BJ (cell line): ENCODE results near the gene NRN1. TPM values are rescaled to one million over a fixed set of nuclear protein-coding genes. Genes with fewer than 3 reads are reported as not detected.
"Not testable (repeated sequence)": the region's sequence is repeated elsewhere in the genome, so short reads cannot be mapped to it uniquely, and the experiment has no call there.

Experiments
- CTCF ChIA-PET: fragments of 350-600 bp; formaldehyde crosslinking; extraction: SDS; loops from one replicate; lab custom pipeline; 2021; ENCODE audit warnings: antibody characterized with exemption, inconsistent platforms; lab: Yijun Ruan, JAX
- POLR2A ChIA-PET: fragments of 300-600 bp; sonication (Branson Sonifier 250); formaldehyde crosslinking; extraction: SDS; loops from one replicate; lab custom pipeline; 2021; ENCODE audit warnings: antibody characterized with exemption; lab: Charles Lee
- DNase-seq: peaks from one replicate; pipeline ENCODE4 v3.0.0-alpha.2; 2011; ENCODE audit warnings: low read depth
- H3K27me3 ChIP-seq: 2 replicates; pipeline ENCODE4 v1.6.0; 2011; ENCODE audit warnings: low read length; ENCODE audit not compliant: control insufficient read depth, insufficient read depth
- H3K36me3 ChIP-seq: 2 replicates; pipeline ENCODE4 v1.5.1; 2011; ENCODE audit warnings: low read length; ENCODE audit not compliant: control insufficient read depth, insufficient read depth
- H3K4me3 ChIP-seq: 2 replicates; pipeline ENCODE4 v1.5.1; 2011; ENCODE audit warnings: low read depth, mild to moderate bottlenecking, control low read depth, low read length
- CTCF ChIP-seq: IDR thresholded peaks from 2 replicates; pipeline ENCODE4 v1.5.1; 2011; ENCODE audit warnings: low read depth, mild to moderate bottlenecking, control low read depth, inconsistent platforms, low read length, moderate library complexity; ENCODE audit not compliant: insufficient read depth
- polyA plus RNA-seq: library from polyadenylated mRNA; depleted of rRNA; stranded (reverse); fragments of >200 nt; gene quantifications from 2 replicates; pipeline ENCODE4 v1.2.3, GENCODE V29; 2011

NRN1 gene
- polyA plus RNA-seq, 1 experiment = 1.1 TPM

GRCh38 chr6:5979650-5980420 is 26.9 kb downstream of the NRN1 start:
- no peak for DNase-seq
- Histone ChIP-seq H3K4me3 (no peak overlapping the region), H3K36me3 (no peaks in the 10 kb centered on the region), H3K27me3 (no peaks in the 10 kb centered on the region)
- no peak for TF ChIP-seq CTCF
- ChIA-PET CTCF (no interaction called here), POLR2A (no interaction called here)

- no peak for TF ChIP-seq CTCF
- H3K27me3 ChIP-seq = no peaks in the 10 kb centered on the region
- H3K4me3 ChIP-seq = no peak overlapping the region
- no peak for DNase-seq
- H3K36me3 ChIP-seq = no peaks in the 10 kb centered on the region
- POLR2A ChIA-PET = no interaction called here
- CTCF ChIA-PET = interaction anchor here (0.7 to 1.2 kb wide), 2 partner anchors 9 to 18 kb away, joined by 3 read pairs; no protein-coding TSS in a partner anchor
These were observed 29.9 kb downstream of the NRN1 start for GRCh38 chr6:5976811-5977210.

GRCh38 chr6:5968817-5969734 is 37.6 kb downstream of the NRN1 start:
- H3K4me3 ChIP-seq = no peak overlapping the region
- CTCF ChIA-PET = no interaction called here
- H3K36me3 ChIP-seq = no peaks in the 10 kb centered on the region
- POLR2A ChIA-PET = no interaction called here
- no peaks in the 10 kb centered on the region for H3K27me3 ChIP-seq
- TF ChIP-seq CTCF = no peak
- DNase-seq = no peak

- H3K27me3 ChIP-seq, DNase-seq, POLR2A ChIA-PET, H3K36me3 ChIP-seq, CTCF ChIA-PET, H3K4me3 ChIP-seq: not testable (repeated sequence)
These were observed 38.7 kb downstream of the NRN1 start for GRCh38 chr6:5968036-5968435.

GRCh38 chr6:5967594-5967993 is 39.1 kb downstream of the NRN1 start:
- no peak for TF ChIP-seq CTCF
- Histone ChIP-seq H3K4me3 (no peak overlapping the region), H3K36me3 (no peaks in the 10 kb centered on the region), H3K27me3 (no peaks in the 10 kb centered on the region)
- POLR2A ChIA-PET = no interaction called here
- DNase-seq = no peak
- CTCF ChIA-PET = interaction anchor here (0.6 kb wide), 1 partner anchor 521 kb away, joined by 4 read pairs; no protein-coding TSS in a partner anchor
